HepG2 (cell line): ENCODE data around the gene C11orf68. TPM values are rescaled to one million over a fixed set of nuclear protein-coding genes. Genes with fewer than 3 reads are reported as not detected.
A peak's percentile ranks its signal among the peaks of the same experiment; 100 is the strongest.

Source experiments
- ASH2L ChIP-seq: fragments of 300-600, 200-600 bp; sonication (generic); IDR thresholded peaks from 2 replicates; pipeline ENCODE4 v1.7.0; 2017; ENCODE audit warnings: low read depth, mild to moderate bottlenecking, moderate library complexity, mixed read lengths, low read length; ENCODE audit not compliant: insufficient read length
- EHMT2 ChIP-seq: fragments of 200-600 bp; sonication (generic); IDR thresholded peaks from 2 replicates; pipeline ENCODE4 v1.7.0; 2017; ENCODE audit warnings: antibody characterized with exemption, low read depth, low read length, borderline replicate concordance
- FOXC1 ChIP-seq: sonication (generic); formaldehyde crosslinking; IDR thresholded peaks from 2 replicates; pipeline ENCODE4 v1.8.0; 2022; ENCODE audit warnings: mild to moderate bottlenecking, missing genetic modification reagents, borderline replicate concordance
- GZF1 ChIP-seq: sonication (generic); formaldehyde crosslinking; IDR thresholded peaks from 2 replicates; pipeline ENCODE4 v1.5.1; 2020; ENCODE audit warnings: mild to moderate bottlenecking, missing genetic modification reagents
- MAZ ChIP-seq, 2 experiments: sonication (generic) in 1 of 2; formaldehyde crosslinking in 1 of 2; IDR thresholded peaks; 2 replicates each; pipeline versions ENCODE4 v1.5.0 to v1.6.1; 2012 to 2020; ENCODE audit warnings: low read depth in 2 of 2, mild to moderate bottlenecking in 2 of 2, borderline replicate concordance in 1 of 2, improper control_type of control experiment in 1 of 2, low read length in 1 of 2, missing genetic modification reagents in 1 of 2, moderate library complexity in 1 of 2
- MLLT10 ChIP-seq: sonication (generic); formaldehyde crosslinking; IDR thresholded peaks from 2 replicates; pipeline ENCODE4 v1.4.0; 2020; ENCODE audit warnings: missing genetic modification reagents
- NCOA1 ChIP-seq: sonication (generic); formaldehyde crosslinking; IDR thresholded peaks from 2 replicates; pipeline ENCODE4 v1.9.0; 2021; ENCODE audit warnings: missing genetic modification reagents
- RARG ChIP-seq: sonication (generic); formaldehyde crosslinking; IDR thresholded peaks from 2 replicates; pipeline ENCODE4 v1.4.0; 2020; ENCODE audit warnings: low read depth, mild to moderate bottlenecking, missing genetic modification reagents
- RBM39 ChIP-seq: fragments of 200-400 bp; formaldehyde crosslinking; IDR thresholded peaks from one replicate; pipeline ENCODE4 v1.6.1; 2018; ENCODE audit warnings: antibody characterized with exemption, mild to moderate bottlenecking, low read depth, low read length; ENCODE audit not compliant: poor library complexity, severe bottlenecking
- TBL1XR1 ChIP-seq: fragments of 150-350 bp; IDR thresholded peaks from 2 replicates; pipeline ENCODE4 v1.6.1; 2014; ENCODE audit warnings: borderline replicate concordance, low read length; ENCODE audit not compliant: partially characterized antibody
- ZBTB21 ChIP-seq: sonication (generic); formaldehyde crosslinking; IDR thresholded peaks from 2 replicates; pipeline ENCODE4 v1.4.0; 2020; ENCODE audit warnings: missing genetic modification reagents
- ZFP82 ChIP-seq: sonication (generic); formaldehyde crosslinking; IDR thresholded peaks from 2 replicates; pipeline ENCODE4 v1.5.1; 2020; ENCODE audit warnings: mild to moderate bottlenecking, missing genetic modification reagents, borderline replicate concordance
- ZNF451 ChIP-seq: sonication (generic); formaldehyde crosslinking; IDR thresholded peaks from 2 replicates; pipeline ENCODE4 v1.5.0; 2020; ENCODE audit warnings: mild to moderate bottlenecking, missing genetic modification reagents
- ZNF616 ChIP-seq: sonication (generic); formaldehyde crosslinking; IDR thresholded peaks from 2 replicates; pipeline ENCODE4 v1.5.0; 2020; ENCODE audit warnings: low read depth, mild to moderate bottlenecking, missing genetic modification reagents
- ZNF709 ChIP-seq: sonication (generic); formaldehyde crosslinking; IDR thresholded peaks from 2 replicates; pipeline ENCODE4 v1.5.0; 2020; ENCODE audit warnings: mild to moderate bottlenecking, missing genetic modification reagents
- ZNF713 ChIP-seq: sonication (generic); formaldehyde crosslinking; IDR thresholded peaks from 2 replicates; pipeline ENCODE4 v1.4.0; 2020; ENCODE audit warnings: mild to moderate bottlenecking, missing genetic modification reagents
- polyA plus RNA-seq, 8 experiments: library from polyadenylated mRNA; depleted of rRNA in 3 of 8; stranded (reverse) in 7 of 8; unstranded in 1 of 8; fragments of >200 nt; fragmentation: Illumina TruSeq in 4 of 8; extraction: Trizol in 4 of 8; gene quantifications; 2 replicates each; pipeline versions ENCODE4 v1.2.1 to v1.2.3, GENCODE V29; 2011 to 2016; ENCODE audit warnings: low read depth in 4 of 8, missing spikeins in 1 of 8, mixed read lengths in 1 of 8; ENCODE audit not compliant: insufficient read depth in 1 of 8
- total RNA-seq, 5 experiments: library from RNA; depleted of rRNA; stranded (reverse); fragments of >200 nt; fragmentation: Illumina TruSeq; extraction: Trizol; gene quantifications; 2 replicates each; pipeline ENCODE4 v1.2.3, GENCODE V29; 2016; ENCODE audit warnings: low read depth in 1 of 5
- TF ChIP-seq, protein P1 (sequence below): sonication (generic); formaldehyde crosslinking; conservative IDR thresholded peaks from 2 replicates; pipeline ENCODE4 v1.8.0; 2022; ENCODE audit warnings: missing genetic modification reagents
- TF ChIP-seq, protein P2 (sequence below): sonication (generic); formaldehyde crosslinking; IDR thresholded peaks from 2 replicates; pipeline ENCODE4 v1.8.1; 2023; ENCODE audit warnings: missing genetic modification reagents, mild to moderate bottlenecking, borderline replicate concordance
- TF ChIP-seq, protein P3 (sequence below): IDR thresholded peaks from 2 replicates; pipeline ENCODE4 v1.6.1; 2016; ENCODE audit warnings: low read depth
- TF ChIP-seq, protein P4 (sequence below): sonication (generic); formaldehyde crosslinking; IDR thresholded peaks from 2 replicates; pipeline ENCODE4 v1.5.1; 2020; ENCODE audit warnings: mild to moderate bottlenecking, missing genetic modification reagents, moderate library complexity
- TF ChIP-seq, protein P5 (sequence below): sonication (generic); formaldehyde crosslinking; IDR thresholded peaks from 2 replicates; pipeline ENCODE4 v1.4.0; 2020; ENCODE audit warnings: mild to moderate bottlenecking, low read depth, missing genetic modification reagents

Gene C11orf68
- total and polyA plus RNA-seq, 2 of the 13 experiments (the other 11 are each of a cell fraction or from before 2014, with no cell fraction given): 8.4 to 28.3 TPM

DNA sequence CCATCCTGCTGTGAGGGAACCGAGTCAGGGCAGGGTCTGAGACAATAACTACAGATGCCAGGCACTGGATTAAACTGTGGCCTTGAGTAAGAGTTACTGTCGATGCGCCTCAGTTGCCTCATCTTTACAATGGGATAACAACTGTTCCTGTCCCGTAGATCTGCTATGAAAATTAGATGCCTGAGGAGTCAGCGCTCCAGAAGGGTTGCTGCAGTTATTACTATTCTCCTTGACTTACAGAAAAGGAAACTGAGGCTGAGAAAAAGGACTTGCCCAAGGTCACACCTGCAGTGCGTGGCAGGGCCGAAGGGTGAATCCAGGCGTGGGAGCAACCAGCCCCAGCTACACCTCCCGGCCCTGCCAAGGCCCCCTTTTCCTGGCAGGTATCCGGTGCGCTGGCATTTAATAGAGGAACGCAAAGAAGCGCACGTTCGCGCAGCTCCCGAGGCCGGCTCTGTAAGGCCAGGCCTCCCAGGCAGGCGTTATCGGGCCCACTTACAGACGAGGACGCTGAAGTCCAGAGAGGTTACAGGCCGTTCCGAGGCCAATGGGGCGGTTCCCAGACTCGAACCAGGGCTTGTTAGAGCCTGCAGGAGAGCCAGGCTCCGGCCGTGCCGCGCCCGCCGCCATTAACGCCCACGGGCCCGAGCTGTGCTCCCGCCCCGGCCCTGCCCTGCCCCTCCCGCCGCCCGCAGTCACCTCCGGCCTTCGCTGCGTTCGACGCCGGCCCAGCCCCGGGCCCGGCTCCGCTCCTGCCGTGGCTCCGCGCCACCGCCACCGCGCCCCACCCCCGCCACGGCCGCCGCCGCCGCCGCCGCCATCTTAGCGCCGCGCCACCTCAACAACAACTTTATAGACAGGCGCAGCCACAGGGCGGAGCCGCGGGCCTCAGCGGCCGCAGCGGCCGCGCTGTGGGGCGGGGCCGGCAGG, at the start of gene C11orf68 (continued):
- TF ChIP-seq, protein P1, sequence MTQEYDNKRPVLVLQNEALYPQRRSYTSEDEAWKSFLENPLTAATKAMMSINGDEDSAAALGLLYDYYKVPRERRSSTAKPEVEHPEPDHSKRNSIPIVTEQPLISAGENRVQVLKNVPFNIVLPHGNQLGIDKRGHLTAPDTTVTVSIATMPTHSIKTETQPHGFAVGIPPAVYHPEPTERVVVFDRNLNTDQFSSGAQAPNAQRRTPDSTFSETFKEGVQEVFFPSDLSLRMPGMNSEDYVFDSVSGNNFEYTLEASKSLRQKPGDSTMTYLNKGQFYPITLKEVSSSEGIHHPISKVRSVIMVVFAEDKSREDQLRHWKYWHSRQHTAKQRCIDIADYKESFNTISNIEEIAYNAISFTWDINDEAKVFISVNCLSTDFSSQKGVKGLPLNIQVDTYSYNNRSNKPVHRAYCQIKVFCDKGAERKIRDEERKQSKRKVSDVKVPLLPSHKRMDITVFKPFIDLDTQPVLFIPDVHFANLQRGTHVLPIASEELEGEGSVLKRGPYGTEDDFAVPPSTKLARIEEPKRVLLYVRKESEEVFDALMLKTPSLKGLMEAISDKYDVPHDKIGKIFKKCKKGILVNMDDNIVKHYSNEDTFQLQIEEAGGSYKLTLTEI (CRISPR knock-in tag): no peak
- TF ChIP-seq, protein P2, sequence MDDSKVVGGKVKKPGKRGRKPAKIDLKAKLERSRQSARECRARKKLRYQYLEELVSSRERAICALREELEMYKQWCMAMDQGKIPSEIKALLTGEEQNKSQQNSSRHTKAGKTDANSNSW (CRISPR knock-in tag): no peak
- TF ChIP-seq, protein P3, sequence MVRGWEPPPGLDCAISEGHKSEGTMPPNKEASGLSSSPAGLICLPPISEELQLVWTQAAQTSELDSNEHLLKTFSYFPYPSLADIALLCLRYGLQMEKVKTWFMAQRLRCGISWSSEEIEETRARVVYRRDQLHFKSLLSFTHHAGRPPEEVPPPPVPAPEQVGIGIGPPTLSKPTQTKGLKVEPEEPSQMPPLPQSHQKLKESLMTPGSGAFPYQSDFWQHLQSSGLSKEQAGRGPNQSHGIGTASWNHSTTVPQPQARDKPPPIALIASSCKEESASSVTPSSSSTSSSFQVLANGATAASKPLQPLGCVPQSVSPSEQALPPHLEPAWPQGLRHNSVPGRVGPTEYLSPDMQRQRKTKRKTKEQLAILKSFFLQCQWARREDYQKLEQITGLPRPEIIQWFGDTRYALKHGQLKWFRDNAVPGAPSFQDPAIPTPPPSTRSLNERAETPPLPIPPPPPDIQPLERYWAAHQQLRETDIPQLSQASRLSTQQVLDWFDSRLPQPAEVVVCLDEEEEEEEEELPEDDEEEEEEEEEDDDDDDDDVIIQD (CRISPR knock-in tag): no peak
- TF ChIP-seq RARG (no peak), FOXC1 (CRISPR knock-in tag) (no peak), GZF1 (CRISPR knock-in tag) (no peak), ASH2L (no peak), NCOA1 (CRISPR knock-in tag) (no peak), ZNF713 (CRISPR knock-in tag) (no peak), ZFP82 (CRISPR knock-in tag) (0 out of 2 replicates have a peak, but pooled peaks have one; percentile 14), RBM39 (no peak), MLLT10 (CRISPR knock-in tag) (no peak), ZNF451 (CRISPR knock-in tag) (no peak), TBL1XR1 (no peak), ZNF616 (CRISPR knock-in tag) (no peak), EHMT2 (no peak), MAZ (IDR thresholded peaks at IDR 0.05; ENCODE audit: borderline replicate concordance, low read depth, low read length) (no peak), MAZ (CRISPR knock-in tag; IDR thresholded peaks at IDR 0.05; ENCODE audit: low read depth) (no peak), ZBTB21 (no peak), ZNF709 (CRISPR knock-in tag) (peak; percentile 35; the same call in 1 of the 2 replicates)
- TF ChIP-seq, protein P4, sequence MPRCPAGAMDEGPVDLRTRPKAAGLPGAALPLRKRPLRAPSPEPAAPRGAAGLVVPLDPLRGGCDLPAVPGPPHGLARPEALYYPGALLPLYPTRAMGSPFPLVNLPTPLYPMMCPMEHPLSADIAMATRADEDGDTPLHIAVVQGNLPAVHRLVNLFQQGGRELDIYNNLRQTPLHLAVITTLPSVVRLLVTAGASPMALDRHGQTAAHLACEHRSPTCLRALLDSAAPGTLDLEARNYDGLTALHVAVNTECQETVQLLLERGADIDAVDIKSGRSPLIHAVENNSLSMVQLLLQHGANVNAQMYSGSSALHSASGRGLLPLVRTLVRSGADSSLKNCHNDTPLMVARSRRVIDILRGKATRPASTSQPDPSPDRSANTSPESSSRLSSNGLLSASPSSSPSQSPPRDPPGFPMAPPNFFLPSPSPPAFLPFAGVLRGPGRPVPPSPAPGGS: no peak
- TF ChIP-seq, protein P5, sequence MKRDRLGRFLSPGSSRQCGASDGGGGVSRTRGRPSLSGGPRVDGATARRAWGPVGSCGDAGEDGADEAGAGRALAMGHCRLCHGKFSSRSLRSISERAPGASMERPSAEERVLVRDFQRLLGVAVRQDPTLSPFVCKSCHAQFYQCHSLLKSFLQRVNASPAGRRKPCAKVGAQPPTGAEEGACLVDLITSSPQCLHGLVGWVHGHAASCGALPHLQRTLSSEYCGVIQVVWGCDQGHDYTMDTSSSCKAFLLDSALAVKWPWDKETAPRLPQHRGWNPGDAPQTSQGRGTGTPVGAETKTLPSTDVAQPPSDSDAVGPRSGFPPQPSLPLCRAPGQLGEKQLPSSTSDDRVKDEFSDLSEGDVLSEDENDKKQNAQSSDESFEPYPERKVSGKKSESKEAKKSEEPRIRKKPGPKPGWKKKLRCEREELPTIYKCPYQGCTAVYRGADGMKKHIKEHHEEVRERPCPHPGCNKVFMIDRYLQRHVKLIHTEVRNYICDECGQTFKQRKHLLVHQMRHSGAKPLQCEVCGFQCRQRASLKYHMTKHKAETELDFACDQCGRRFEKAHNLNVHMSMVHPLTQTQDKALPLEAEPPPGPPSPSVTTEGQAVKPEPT (CRISPR knock-in tag): no peak
